ENCODE data around the gene PRKCQ.

DNA sequence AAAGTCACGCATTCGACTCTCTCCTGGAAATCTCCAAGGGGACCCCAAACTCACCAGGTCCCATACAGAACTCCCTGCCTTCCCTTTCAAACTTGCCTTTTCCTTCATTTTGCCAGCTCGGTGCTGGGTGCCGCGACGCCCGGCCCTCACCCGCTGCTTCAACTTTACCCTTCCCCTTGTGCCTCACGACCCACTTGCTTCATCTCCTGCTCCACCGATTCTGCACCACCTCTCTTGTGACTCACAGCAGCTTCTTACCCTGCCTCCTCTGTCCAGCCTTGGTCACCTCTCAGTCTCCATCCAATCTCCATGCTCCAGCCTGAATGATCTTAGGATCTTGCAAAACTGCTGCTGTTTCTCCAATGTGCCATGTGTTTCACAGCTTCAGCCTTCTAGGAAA lies 59.9 kb downstream of the PRKCQ start:
- TF ChIP-seq, protein P1, sequence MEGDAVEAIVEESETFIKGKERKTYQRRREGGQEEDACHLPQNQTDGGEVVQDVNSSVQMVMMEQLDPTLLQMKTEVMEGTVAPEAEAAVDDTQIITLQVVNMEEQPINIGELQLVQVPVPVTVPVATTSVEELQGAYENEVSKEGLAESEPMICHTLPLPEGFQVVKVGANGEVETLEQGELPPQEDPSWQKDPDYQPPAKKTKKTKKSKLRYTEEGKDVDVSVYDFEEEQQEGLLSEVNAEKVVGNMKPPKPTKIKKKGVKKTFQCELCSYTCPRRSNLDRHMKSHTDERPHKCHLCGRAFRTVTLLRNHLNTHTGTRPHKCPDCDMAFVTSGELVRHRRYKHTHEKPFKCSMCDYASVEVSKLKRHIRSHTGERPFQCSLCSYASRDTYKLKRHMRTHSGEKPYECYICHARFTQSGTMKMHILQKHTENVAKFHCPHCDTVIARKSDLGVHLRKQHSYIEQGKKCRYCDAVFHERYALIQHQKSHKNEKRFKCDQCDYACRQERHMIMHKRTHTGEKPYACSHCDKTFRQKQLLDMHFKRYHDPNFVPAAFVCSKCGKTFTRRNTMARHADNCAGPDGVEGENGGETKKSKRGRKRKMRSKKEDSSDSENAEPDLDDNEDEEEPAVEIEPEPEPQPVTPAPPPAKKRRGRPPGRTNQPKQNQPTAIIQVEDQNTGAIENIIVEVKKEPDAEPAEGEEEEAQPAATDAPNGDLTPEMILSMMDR (IDR thresholded peaks at IDR 0.05; ENCODE audit: insufficient read depth, low read length), result no peak
- TF ChIP-seq GABPA (IDR thresholded peaks at IDR 0.05; ENCODE audit: low read depth) (no peak), POLR2AphosphoS5 (IDR thresholded peaks at IDR 0.05; ENCODE audit: low read depth) (no peak), SPI1 (IDR thresholded peaks at IDR 0.05; ENCODE audit: borderline replicate concordance, low read depth) (no peak)
- TF ChIP-seq, protein P2, sequence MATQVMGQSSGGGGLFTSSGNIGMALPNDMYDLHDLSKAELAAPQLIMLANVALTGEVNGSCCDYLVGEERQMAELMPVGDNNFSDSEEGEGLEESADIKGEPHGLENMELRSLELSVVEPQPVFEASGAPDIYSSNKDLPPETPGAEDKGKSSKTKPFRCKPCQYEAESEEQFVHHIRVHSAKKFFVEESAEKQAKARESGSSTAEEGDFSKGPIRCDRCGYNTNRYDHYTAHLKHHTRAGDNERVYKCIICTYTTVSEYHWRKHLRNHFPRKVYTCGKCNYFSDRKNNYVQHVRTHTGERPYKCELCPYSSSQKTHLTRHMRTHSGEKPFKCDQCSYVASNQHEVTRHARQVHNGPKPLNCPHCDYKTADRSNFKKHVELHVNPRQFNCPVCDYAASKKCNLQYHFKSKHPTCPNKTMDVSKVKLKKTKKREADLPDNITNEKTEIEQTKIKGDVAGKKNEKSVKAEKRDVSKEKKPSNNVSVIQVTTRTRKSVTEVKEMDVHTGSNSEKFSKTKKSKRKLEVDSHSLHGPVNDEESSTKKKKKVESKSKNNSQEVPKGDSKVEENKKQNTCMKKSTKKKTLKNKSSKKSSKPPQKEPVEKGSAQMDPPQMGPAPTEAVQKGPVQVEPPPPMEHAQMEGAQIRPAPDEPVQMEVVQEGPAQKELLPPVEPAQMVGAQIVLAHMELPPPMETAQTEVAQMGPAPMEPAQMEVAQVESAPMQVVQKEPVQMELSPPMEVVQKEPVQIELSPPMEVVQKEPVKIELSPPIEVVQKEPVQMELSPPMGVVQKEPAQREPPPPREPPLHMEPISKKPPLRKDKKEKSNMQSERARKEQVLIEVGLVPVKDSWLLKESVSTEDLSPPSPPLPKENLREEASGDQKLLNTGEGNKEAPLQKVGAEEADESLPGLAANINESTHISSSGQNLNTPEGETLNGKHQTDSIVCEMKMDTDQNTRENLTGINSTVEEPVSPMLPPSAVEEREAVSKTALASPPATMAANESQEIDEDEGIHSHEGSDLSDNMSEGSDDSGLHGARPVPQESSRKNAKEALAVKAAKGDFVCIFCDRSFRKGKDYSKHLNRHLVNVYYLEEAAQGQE (IDR thresholded peaks at IDR 0.05; ENCODE audit: insufficient replicate concordance, low read depth), result no peak

All from HL-60 (cell line).